Natural killer cell treated with Interleukin-12 subunit alpha and Interleukin-12 subunit beta and Interleukin-15 and Interleukin-18, amount 100 ng/mL, for 72 hours (primary cell): ENCODE measurements around the gene BEND7. TPM values are rescaled to one million over a fixed set of nuclear protein-coding genes. Genes with fewer than 3 reads are reported as not detected.

Source experiments
- ATAC-seq, 2 donors: fragments of 150-1000 bp; cut with Tn5 transposase in 1 of 2; sonication (Bioruptor Pico), chemical (Tn5 transposase) in 1 of 2; 2 replicates each; pipeline ENCODE4 v1.10.0; 2021
- DNase-seq: peaks from one replicate; pipeline ENCODE4 v3.0.0; 2022; ENCODE audit warnings: low spot score
- H3K27ac Mint-ChIP-seq, 2 donors: 1 replicate in 1 of 2; 2 replicates in 1 of 2; pipeline ENCODE4 v1.8.0; 2022; ENCODE audit warnings: mixed read lengths in 2 of 2, mild to moderate bottlenecking in 1 of 2, moderate library complexity in 1 of 2
- H3K27me3 Mint-ChIP-seq, 2 donors: 1 replicate in 1 of 2; 2 replicates in 1 of 2; pipeline ENCODE4 v1.8.0; 2022; ENCODE audit warnings: mixed read lengths in 2 of 2
- H3K36me3 Mint-ChIP-seq: one replicate; pipeline ENCODE4 v1.8.0; 2022; ENCODE audit warnings: mixed read lengths
- H3K4me1 Mint-ChIP-seq, 2 donors: 1 replicate in 1 of 2; 2 replicates in 1 of 2; pipeline ENCODE4 v1.8.0; 2022; ENCODE audit warnings: low read depth in 2 of 2, mixed read lengths in 2 of 2, mild to moderate bottlenecking in 1 of 2
- H3K4me3 Mint-ChIP-seq: one replicate; pipeline ENCODE4 v1.8.0; 2022; ENCODE audit warnings: mixed read lengths
- H3K9me3 Mint-ChIP-seq: 2 replicates; pipeline ENCODE4 v1.8.0; 2022; ENCODE audit warnings: mixed read lengths
- total RNA-seq, 2 donors: library from RNA; stranded (reverse); gene quantifications; one replicate each; pipeline ENCODE4 v1.2.3, GENCODE V29; 2022

Gene BEND7
- total RNA-seq, 2 donors from 2014 or later = not detected

GRCh38 chr10:13512564-13512963 lies 16.2 kb downstream of the BEND7 start:
- H3K4me1 Mint-ChIP-seq = no peaks in the 10 kb centered on the region
- H3K27me3 Mint-ChIP-seq = peaks cover 19 to 31% of the 10 kb centered on the region in 2 donors
- ATAC-seq = no peak
- H3K36me3 Mint-ChIP-seq = no peaks in the 10 kb centered on the region
- H3K4me3 Mint-ChIP-seq = no peak overlapping the region
- H3K9me3 Mint-ChIP-seq = no peaks in the 10 kb centered on the region
- no peak for DNase-seq
- no peak overlapping the region for H3K27ac Mint-ChIP-seq

- H3K4me1 Mint-ChIP-seq = no peaks in the 10 kb centered on the region
- peaks cover 16 to 33% of the 10 kb centered on the region in 2 donors for H3K27me3 Mint-ChIP-seq
- no peak overlapping the region for H3K27ac Mint-ChIP-seq
- ATAC-seq = no peak
- H3K36me3 Mint-ChIP-seq = no peaks in the 10 kb centered on the region
- no peaks in the 10 kb centered on the region for H3K9me3 Mint-ChIP-seq
- no peak for DNase-seq
- no peak overlapping the region for H3K4me3 Mint-ChIP-seq
These were observed 17.4 kb downstream of the BEND7 start for GRCh38 chr10:13511409-13511808.

GRCh38 chr10:13505052-13505680 lies 23.6 kb downstream of the BEND7 start:
- Mint-ChIP-seq H3K4me1 (no peaks in the 10 kb centered on the region), H3K36me3 (no peaks in the 10 kb centered on the region), H3K27me3 (peaks cover 5 to 33% of the 10 kb centered on the region in 2 donors), H3K4me3 (no peak overlapping the region), H3K9me3 (no peaks in the 10 kb centered on the region), H3K27ac (no peak overlapping the region)
- no peak for DNase-seq
- peak; percentile 24 to 37 for ATAC-seq

GRCh38 chr10:13503745-13504463 lies 24.9 kb downstream of the BEND7 start:
- peaks cover 5 to 31% of the 10 kb centered on the region in 2 donors for H3K27me3 Mint-ChIP-seq
- H3K4me1 Mint-ChIP-seq = no peaks in the 10 kb centered on the region
- no peak for DNase-seq
- no peak for ATAC-seq
- no peaks in the 10 kb centered on the region for H3K9me3 Mint-ChIP-seq
- H3K27ac Mint-ChIP-seq = no peak overlapping the region
- H3K4me3 Mint-ChIP-seq = no peak overlapping the region
- H3K36me3 Mint-ChIP-seq = no peaks in the 10 kb centered on the region

GRCh38 chr10:13502380-13502779 lies 26.4 kb downstream of the BEND7 start:
- no peak overlapping the region for H3K27ac Mint-ChIP-seq
- no peaks in the 10 kb centered on the region for H3K9me3 Mint-ChIP-seq
- H3K4me3 Mint-ChIP-seq = no peak overlapping the region
- peaks cover 5 to 24% of the 10 kb centered on the region in 2 donors for H3K27me3 Mint-ChIP-seq
- ATAC-seq (no peak), DNase-seq (no peak)
- no peaks in the 10 kb centered on the region for H3K36me3 Mint-ChIP-seq
- no peaks in the 10 kb centered on the region for H3K4me1 Mint-ChIP-seq

- H3K27me3 Mint-ChIP-seq = peaks cover 7 to 19% of the 10 kb centered on the region in 2 donors
- no peaks in the 10 kb centered on the region for H3K4me1 Mint-ChIP-seq
- no peaks in the 10 kb centered on the region for H3K36me3 Mint-ChIP-seq
- DNase-seq (no peak), ATAC-seq (no peak)
- H3K4me3 Mint-ChIP-seq = no peak overlapping the region
- H3K9me3 Mint-ChIP-seq = no peaks in the 10 kb centered on the region
- H3K27ac Mint-ChIP-seq = no peak overlapping the region
These were observed 28.6 kb downstream of the BEND7 start for GRCh38 chr10:13500201-13500600.

- no peaks in the 10 kb centered on the region for H3K4me1 Mint-ChIP-seq
- H3K4me3 Mint-ChIP-seq = no peak overlapping the region
- H3K27me3 Mint-ChIP-seq = peaks cover 7 to 19% of the 10 kb centered on the region in 2 donors
- H3K9me3 Mint-ChIP-seq = no peaks in the 10 kb centered on the region
- ATAC-seq (no peak), DNase-seq (no peak)
- no peak overlapping the region for H3K27ac Mint-ChIP-seq
- H3K36me3 Mint-ChIP-seq = no peaks in the 10 kb centered on the region
These were observed 29.7 kb downstream of the BEND7 start for GRCh38 chr10:13499150-13499549.

- ATAC-seq (no peak), DNase-seq (no peak)
- no peak overlapping the region for H3K4me3 Mint-ChIP-seq
- peaks cover 9% of the 10 kb centered on the region in 2 donors for H3K27me3 Mint-ChIP-seq
- H3K4me1 Mint-ChIP-seq = no peaks in the 10 kb centered on the region
- no peaks in the 10 kb centered on the region for H3K9me3 Mint-ChIP-seq
- no peaks in the 10 kb centered on the region for H3K36me3 Mint-ChIP-seq
- no peak overlapping the region for H3K27ac Mint-ChIP-seq
These were observed 31.9 kb downstream of the BEND7 start for GRCh38 chr10:13496931-13497330.

- H3K4me3 Mint-ChIP-seq = no peak overlapping the region
- DNase-seq (no peak), ATAC-seq (no peak)
- H3K36me3 Mint-ChIP-seq = no peaks in the 10 kb centered on the region
- H3K9me3 Mint-ChIP-seq = no peaks in the 10 kb centered on the region
- H3K4me1 Mint-ChIP-seq = no peaks in the 10 kb centered on the region
- peaks cover 9% of the 10 kb centered on the region in 2 donors for H3K27me3 Mint-ChIP-seq
- H3K27ac Mint-ChIP-seq = no peak overlapping the region
These were observed 32.6 kb downstream of the BEND7 start for GRCh38 chr10:13496164-13496563.

GRCh38 chr10:13492493-13493180 lies 36.2 kb downstream of the BEND7 start:
- Mint-ChIP-seq H3K9me3 (no peaks in the 10 kb centered on the region), H3K36me3 (no peaks in the 10 kb centered on the region), H3K4me3 (no peak overlapping the region), H3K4me1 (no peaks in the 10 kb centered on the region), H3K27me3 (peaks cover 7 to 17% of the 10 kb centered on the region in 2 donors), H3K27ac (no peak overlapping the region)
- ATAC-seq (no peak), DNase-seq (no peak)

GRCh38 chr10:13491747-13492360 lies 37.0 kb downstream of the BEND7 start:
- Mint-ChIP-seq H3K4me1 (no peaks in the 10 kb centered on the region), H3K27ac (no peak overlapping the region), H3K36me3 (no peaks in the 10 kb centered on the region), H3K27me3 (peaks cover 7 to 17% of the 10 kb centered on the region in 2 donors), H3K4me3 (no peak overlapping the region), H3K9me3 (no peaks in the 10 kb centered on the region)
- ATAC-seq (no peak), DNase-seq (no peak)

GRCh38 chr10:13490503-13490902 lies 38.3 kb downstream of the BEND7 start:
- H3K27me3 Mint-ChIP-seq = peaks cover 2 to 7% of the 10 kb centered on the region in 2 donors
- ATAC-seq = no peak

GRCh38 chr10:13489035-13489599 lies 39.7 kb downstream of the BEND7 start:
- Mint-ChIP-seq H3K9me3 (no peaks in the 10 kb centered on the region), H3K27me3 (peaks cover 5 to 13% of the 10 kb centered on the region in 2 donors), H3K4me1 (no peaks in the 10 kb centered on the region), H3K27ac (no peak overlapping the region), H3K36me3 (no peaks in the 10 kb centered on the region), H3K4me3 (no peak overlapping the region)
- DNase-seq (no peak), ATAC-seq (no peak)

More at GRCh38 chr10:13490503-13490902, 38.3 kb downstream of the BEND7 start:
- no peak overlapping the region for H3K4me3 Mint-ChIP-seq
- DNase-seq = no peak
- H3K4me1 Mint-ChIP-seq = no peaks in the 10 kb centered on the region
- no peaks in the 10 kb centered on the region for H3K36me3 Mint-ChIP-seq
- H3K27ac Mint-ChIP-seq = no peak overlapping the region
- no peaks in the 10 kb centered on the region for H3K9me3 Mint-ChIP-seq
